Smooth muscle cell (in vitro differentiated cells): Measurements from ENCODE around the gene MNX1. TPM values are rescaled to one million over a fixed set of nuclear protein-coding genes. Genes with fewer than 3 reads are reported as not detected.

Source experiments
- DNase-seq: peaks from one replicate; lab custom pipeline; 2025; ENCODE audit not compliant: unreplicated experiment; lab: John Stamatoyannopoulos, UW
- H2AFZ ChIP-seq: fragments of 200-600 bp; sonication (generic); 2 replicates; pipeline ENCODE4 v1.6.0; 2016; ENCODE audit warnings: antibody characterized with exemption, low read depth, mild to moderate bottlenecking
- H3F3A ChIP-seq: fragments of 200-600 bp; sonication (generic); 2 replicates; pipeline ENCODE4 v1.6.0; 2017; ENCODE audit warnings: antibody characterized with exemption, low read depth
- H3K27ac ChIP-seq: fragments of 200-600 bp; sonication (generic); 2 replicates; pipeline ENCODE4 v1.5.1; 2016; ENCODE audit warnings: low read depth, mild to moderate bottlenecking
- H3K27me3 ChIP-seq: fragments of 200-600 bp; sonication (generic); 2 replicates; pipeline ENCODE4 v1.6.1; 2016; ENCODE audit warnings: low read depth, mild to moderate bottlenecking
- H3K36me3 ChIP-seq: fragments of 200-600 bp; sonication (generic); 2 replicates; pipeline ENCODE4 v1.5.1; 2016; ENCODE audit warnings: low read depth
- H3K4me1 ChIP-seq: fragments of 200-600 bp; sonication (generic); 2 replicates; pipeline ENCODE4 v1.5.1; 2016; ENCODE audit warnings: low read depth
- H3K4me2 ChIP-seq: fragments of 200-600 bp; sonication (generic); 2 replicates; pipeline ENCODE4 v1.6.0; 2016; ENCODE audit warnings: mild to moderate bottlenecking
- H3K4me3 ChIP-seq: fragments of 200-600 bp; sonication (generic); 2 replicates; pipeline ENCODE4 v1.5.1; 2016; ENCODE audit warnings: mild to moderate bottlenecking
- H3K79me2 ChIP-seq: fragments of 200-600 bp; sonication (generic); 2 replicates; pipeline ENCODE4 v1.6.0; 2016; ENCODE audit warnings: low read depth, mild to moderate bottlenecking
- H3K9ac ChIP-seq: fragments of 200-600 bp; sonication (generic); 2 replicates; pipeline ENCODE4 v1.6.0; 2016; ENCODE audit warnings: low read depth
- H3K9me3 ChIP-seq: fragments of 200-600 bp; sonication (generic); replicated peaks from 2 replicates; pipeline ENCODE4 v1.5.1; 2016; ENCODE audit warnings: low read depth
- H4K20me1 ChIP-seq: fragments of 200-600 bp; sonication (generic); 2 replicates; pipeline ENCODE4 v1.6.0; 2016; ENCODE audit warnings: low read depth
- CTCF ChIP-seq: fragments of 200-600 bp; sonication (generic); IDR thresholded peaks from 2 replicates; pipeline ENCODE4 v1.5.1; 2017; ENCODE audit warnings: borderline replicate concordance, mild to moderate bottlenecking, antibody characterized with exemption; ENCODE audit not compliant: insufficient read depth, poor library complexity, severe bottlenecking
- WGBS: methylation state at CpG from one replicate; pipeline ENCODE4 v1.1.7; 2016; ENCODE audit warnings: low lambda C conversion rate; 5-methylcytosine and 5-hydroxymethylcytosine counted together
- polyA plus RNA-seq: library from polyadenylated mRNA; unstranded; fragments of >200 nt; fragmentation: Nextera tagmentation; extraction: Ambion mirVana; gene quantifications from 2 replicates; pipeline ENCODE4 v1.2.1, GENCODE V29; 2016
- total RNA-seq: library from RNA; depleted of rRNA; stranded (reverse); fragments of >200 nt; gene quantifications from 2 replicates; pipeline ENCODE4 v1.2.3, GENCODE V29; 2014

Gene MNX1
- total and polyA plus RNA-seq, 2 experiments from 2014 or later: not detected

DNA sequence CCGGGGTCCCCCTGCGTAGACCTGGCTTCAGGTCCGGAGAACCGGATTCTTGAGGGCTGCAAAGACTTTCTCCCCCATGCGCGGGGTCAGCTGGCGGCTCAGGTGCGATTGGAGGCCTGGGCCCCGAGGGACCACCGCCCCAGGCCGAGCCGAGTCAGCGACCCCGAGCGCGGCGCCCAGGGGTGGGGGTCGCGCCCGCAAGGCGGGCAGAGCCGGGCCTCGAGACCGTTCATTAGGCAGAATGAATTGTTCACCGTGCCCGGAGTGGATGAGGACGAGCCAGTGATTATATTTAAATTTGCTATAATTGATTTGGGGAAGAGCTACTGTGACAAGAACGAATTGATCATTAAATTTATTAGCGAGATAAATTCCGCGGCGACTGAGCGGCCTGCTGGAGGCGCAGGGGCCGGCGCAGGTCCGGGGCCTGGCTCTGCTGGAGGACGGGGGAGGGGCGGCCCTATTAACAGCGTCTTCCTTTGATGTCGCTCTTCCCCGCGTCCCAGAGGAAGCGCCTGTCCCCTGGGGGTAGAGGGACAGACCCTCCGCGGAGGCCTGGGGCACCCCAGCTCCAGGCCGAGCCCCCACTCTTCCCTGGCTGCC lies 7.5 kb downstream of the MNX1 start:
- no peaks in the 10 kb centered on the region for H3K36me3 ChIP-seq
- H3K27ac ChIP-seq: no peak overlapping the region
- H3K9ac ChIP-seq: no peak overlapping the region
- H3K79me2 ChIP-seq: no peaks in the 10 kb centered on the region
- H4K20me1 ChIP-seq: peaks cover 12% of the 10 kb centered on the region
- H3K4me2 ChIP-seq: peak overlapping the region; percentile 36
- no peak overlapping the region for H2AFZ ChIP-seq
- TF ChIP-seq CTCF: no peak
- no peak for DNase-seq
- no peaks in the 10 kb centered on the region for H3K9me3 ChIP-seq
- peaks cover 100% of the 10 kb centered on the region for H3K27me3 ChIP-seq
- H3K4me1 ChIP-seq: peaks cover 26% of the 10 kb centered on the region
- no peak overlapping the region for H3K4me3 ChIP-seq
- 3% methylated on average over 46 of the region's 47 CpGs for WGBS
- H3F3A ChIP-seq: no peaks in the 10 kb centered on the region

GRCh38 chr7:157001920-157002818 lies 8.3 kb downstream of the MNX1 start:
- no peaks in the 10 kb centered on the region for H3K36me3 ChIP-seq
- DNase-seq: no peak
- H3F3A ChIP-seq: no peaks in the 10 kb centered on the region
- no peaks in the 10 kb centered on the region for H3K79me2 ChIP-seq
- no peak overlapping the region for H3K9ac ChIP-seq
- TF ChIP-seq CTCF: no peak
- no peak overlapping the region for H3K27ac ChIP-seq
- peaks cover 100% of the 10 kb centered on the region for H3K27me3 ChIP-seq
- no peak overlapping the region for H2AFZ ChIP-seq
- no peak overlapping the region for H3K4me3 ChIP-seq
- WGBS: 9% methylated on average over 31 of the region's 32 CpGs
- peaks cover 26% of the 10 kb centered on the region for H3K4me1 ChIP-seq
- H3K4me2 ChIP-seq: no peak overlapping the region
- H3K9me3 ChIP-seq: no peaks in the 10 kb centered on the region
- peaks cover 12% of the 10 kb centered on the region for H4K20me1 ChIP-seq

DNA sequence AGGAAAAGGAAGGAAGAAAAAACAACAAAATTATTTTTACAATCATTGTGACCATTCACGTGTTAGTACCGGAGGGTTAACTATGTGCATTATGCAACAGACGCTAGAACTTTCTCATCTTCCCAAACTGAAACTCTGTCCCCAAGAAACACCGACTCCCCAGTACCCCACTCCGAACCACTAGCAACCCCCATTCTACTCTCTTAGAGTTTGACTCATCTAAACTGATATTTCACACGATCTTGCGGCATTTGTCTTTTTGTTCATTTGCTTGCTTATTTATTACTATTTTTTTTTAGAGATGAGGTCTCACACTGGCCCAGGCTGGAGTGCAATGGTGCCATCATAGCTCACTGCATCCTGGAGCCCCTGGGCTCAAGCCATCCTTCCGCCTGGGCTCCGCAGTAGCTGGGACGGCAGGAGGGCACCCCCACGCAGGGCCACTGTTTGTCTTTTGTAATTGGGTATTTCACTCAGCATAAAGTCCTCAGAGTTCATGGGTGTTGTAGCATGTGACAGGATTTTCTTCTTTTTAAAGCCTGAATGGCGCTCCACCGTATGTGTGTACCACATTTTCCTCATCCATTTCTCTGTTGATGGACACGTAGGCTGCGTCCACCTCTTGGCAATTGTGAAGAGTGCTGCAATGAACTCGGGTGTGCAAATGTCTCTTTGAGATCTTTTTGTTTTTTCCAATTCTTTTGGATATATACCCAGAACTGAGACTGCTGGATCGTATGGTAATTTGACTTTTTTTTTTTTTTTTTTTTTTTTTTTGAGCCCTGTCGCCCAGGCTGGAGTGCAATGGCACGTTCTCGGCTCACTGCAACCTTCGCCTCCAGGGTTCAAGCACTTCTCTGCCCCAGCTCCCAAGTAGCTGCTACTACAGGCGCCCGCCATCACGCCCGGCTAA lies 9.5 kb downstream of the MNX1 start:
- DNase-seq: no peak
- peaks cover 26% of the 10 kb centered on the region for H3K4me1 ChIP-seq
- H3K4me2 ChIP-seq: peak overlapping the region; percentile 87
- H3K79me2 ChIP-seq: no peaks in the 10 kb centered on the region
- WGBS: 21% methylated on average over 21 of the region's 25 CpGs
- no peak overlapping the region for H3K4me3 ChIP-seq
- H3K9ac ChIP-seq: no peak overlapping the region
- peaks cover 12% of the 10 kb centered on the region for H4K20me1 ChIP-seq
- no peaks in the 10 kb centered on the region for H3K9me3 ChIP-seq
- H3K27ac ChIP-seq: no peak overlapping the region
- H3F3A ChIP-seq: no peaks in the 10 kb centered on the region
- H3K27me3 ChIP-seq: peaks cover 100% of the 10 kb centered on the region
- no peaks in the 10 kb centered on the region for H3K36me3 ChIP-seq
- no peak overlapping the region for H2AFZ ChIP-seq
- no peak for TF ChIP-seq CTCF
